Measurements from ENCODE around the gene PLCH1.

GRCh38 chr3:155548195-155548594 lies 196.7 kb downstream of the PLCH1 start:
- TF ChIP-seq CTCF (IDR thresholded peaks at IDR 0.05) (no peak), POLR2AphosphoS5 (IDR thresholded peaks at IDR 0.05) (no peak)
